ENCODE results near the gene CKS1B.

DNA sequence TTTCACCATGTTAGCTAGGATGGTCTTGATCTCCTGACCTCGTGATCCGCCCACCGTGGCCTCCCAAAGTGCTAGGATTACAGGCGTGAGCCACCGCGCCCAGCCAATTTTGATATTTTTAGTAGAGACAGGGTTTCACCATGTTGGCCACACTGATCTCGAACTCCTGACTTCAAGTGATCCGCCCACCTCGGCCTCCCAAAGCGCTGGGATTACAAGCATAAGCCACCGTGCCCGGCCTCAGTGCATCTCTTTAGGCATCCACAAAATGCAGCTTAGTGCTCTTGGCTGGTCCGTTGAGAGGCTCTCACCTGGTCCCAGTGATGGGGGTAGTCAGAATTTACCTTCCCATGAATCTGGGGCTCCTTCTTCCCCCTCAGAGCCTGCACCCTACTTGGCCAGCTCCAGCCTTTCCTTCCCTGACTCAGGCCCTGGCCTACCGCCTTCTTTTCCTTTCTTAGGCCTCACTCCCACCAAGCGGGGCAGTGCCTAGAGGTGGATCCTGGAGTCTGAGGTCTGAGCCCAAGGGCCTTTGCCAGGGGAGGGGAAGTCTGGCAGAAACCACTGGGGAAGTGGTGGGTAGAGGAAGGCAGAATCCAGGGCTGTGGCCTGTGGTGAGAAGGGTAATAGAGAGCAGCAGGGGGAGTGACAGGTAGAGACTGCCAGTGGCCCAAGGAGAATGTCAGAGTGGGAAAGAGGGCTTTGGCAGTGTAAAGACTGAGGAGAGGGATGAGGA lies 22.7 kb downstream of the CKS1B start:
- TF ChIP-seq EZH2 (IDR thresholded peaks at IDR 0.05) (no peak), POLR2AphosphoS5 (IDR thresholded peaks at IDR 0.05; ENCODE audit: borderline replicate concordance, low read depth, low read length) (no peak)
